Measurements from ENCODE around the gene FEN1. TPM values are rescaled to one million over a fixed set of nuclear protein-coding genes. Genes with fewer than 3 reads are reported as not detected.

FEN1 gene
- total and polyA plus RNA-seq, 2 of the 13 experiments (the other 11 are each of a cell fraction or from before 2014, with no cell fraction given): 12.4 to 102 TPM

GRCh38 chr11:61811831-61812230 lies 19.1 kb downstream of the FEN1 start:
- Histone ChIP-seq H3K9ac (ENCODE audit: insufficient read depth, low read depth, low read length) (no peak overlapping the region), H2AFZ (ENCODE audit: low read length) (no peak overlapping the region), H3K4me3 (replicated peaks in 1 of 3; ENCODE audit: insufficient read depth in 1 of 3, low read depth in 2 of 3, low read length in 3 of 3) (no peak overlapping the region), H3K79me2 (ENCODE audit: insufficient read depth, low read length) (peaks cover 22% of the 10 kb centered on the region), H3K27me3 (ENCODE audit: control insufficient read depth in 1 of 2, insufficient read depth in 2 of 2, low read length in 2 of 2) (no peaks in the 10 kb centered on the region; a peak in 1 of 5 replicates), H3K4me1 (ENCODE audit: insufficient read depth, low read length) (peaks cover 19% of the 10 kb centered on the region), H4K20me1 (ENCODE audit: insufficient read depth, low read length) (no peaks in the 10 kb centered on the region), H3K27ac (ENCODE audit: extremely low read length, insufficient read depth, low read length) (no peak overlapping the region), H3K9me3 (ENCODE audit: low read length) (no peaks in the 10 kb centered on the region), H3K36me3 (replicated peaks in 1 of 2; ENCODE audit: control insufficient read depth in 1 of 2, insufficient read depth in 2 of 2, low read length in 2 of 2) (peaks cover 22 to 64% of the 10 kb centered on the region in 2 experiments), H3K4me2 (ENCODE audit: low read depth, low read length) (no peak overlapping the region)
- no peak for DNase-seq (ENCODE audit: low spot score)
- in situ Hi-C loops (cut with HindIII; ENCODE audit: extremely low pct_ligation_motif_present, low pct_unique_long_range_greater_than_20kb) (no loop called here), intact Hi-C loops (cut with micrococcal nuclease; ENCODE audit: unreplicated experiment) (no loop called here)
- ATAC-seq: no peak
- BruUV-seq (replicated peaks): no TSS peak
- CTCF ChIA-PET (ENCODE audit: low intra/inter-chr PET ratio, low total read pairs): no interaction called here
- over 99% methylated on average over 5 of the region's 5 CpGs for WGBS (ENCODE audit: low lambda C conversion rate)
- POLR2A ChIA-PET: no interaction called here
- FAIRE-seq: no peak
- TF ChIP-seq HES4 (CRISPR knock-in tag; IDR thresholded peaks at IDR 0.05; ENCODE audit: borderline replicate concordance) (no peak), YY1 (IDR thresholded peaks at IDR 0.05; ENCODE audit: insufficient read depth, insufficient replicate concordance, low read depth, low read length) (no peak), RXRA (CRISPR knock-in tag; IDR thresholded peaks at IDR 0.05) (no peak), ZBTB26 (CRISPR knock-in tag; IDR thresholded peaks at IDR 0.05; ENCODE audit: borderline replicate concordance) (no peak), RBM22 (optimal IDR thresholded peaks at IDR 0.05; ENCODE audit: low read length) (peak; percentile 17), ZNF614 (CRISPR knock-in tag; IDR thresholded peaks at IDR 0.05; ENCODE audit: borderline replicate concordance) (no peak)

GRCh38 chr11:61812736-61813411 lies 20.2 kb downstream of the FEN1 start:
- Histone ChIP-seq H3K9ac (ENCODE audit: insufficient read depth, low read depth, low read length) (no peak overlapping the region), H3K27me3 (ENCODE audit: control insufficient read depth in 1 of 2, insufficient read depth in 2 of 2, low read length in 2 of 2) (no peaks in the 10 kb centered on the region; a peak in 1 of 5 replicates), H3K9me3 (ENCODE audit: low read length) (no peaks in the 10 kb centered on the region), H3K36me3 (replicated peaks in 1 of 2; ENCODE audit: control insufficient read depth in 1 of 2, insufficient read depth in 2 of 2, low read length in 2 of 2) (peaks cover 22 to 55% of the 10 kb centered on the region in 2 experiments), H2AFZ (ENCODE audit: low read length) (no peak overlapping the region), H3K4me3 (replicated peaks in 1 of 3; ENCODE audit: insufficient read depth in 1 of 3, low read depth in 2 of 3, low read length in 3 of 3) (no peak overlapping the region), H4K20me1 (ENCODE audit: insufficient read depth, low read length) (no peaks in the 10 kb centered on the region), H3K79me2 (ENCODE audit: insufficient read depth, low read length) (peaks cover 25% of the 10 kb centered on the region), H3K27ac (ENCODE audit: extremely low read length, insufficient read depth, low read length) (no peak overlapping the region), H3K4me2 (ENCODE audit: low read depth, low read length) (no peak overlapping the region), H3K4me1 (ENCODE audit: insufficient read depth, low read length) (peaks cover 27% of the 10 kb centered on the region)
- TF ChIP-seq TFE3 (CRISPR knock-in tag; IDR thresholded peaks at IDR 0.05) (no peak), ZNF776 (CRISPR knock-in tag; IDR thresholded peaks at IDR 0.05) (no peak), DR1 (CRISPR knock-in tag; IDR thresholded peaks at IDR 0.05) (no peak), GPBP1L1 (CRISPR knock-in tag; IDR thresholded peaks at IDR 0.05) (no peak), CEBPB (IDR thresholded peaks at IDR 0.05; ENCODE audit: borderline replicate concordance, low read depth, low read length) (peak; percentile 73; the same call in 1 of the 2 replicates), ZBTB33 (CRISPR knock-in tag; IDR thresholded peaks at IDR 0.05) (no peak)
- ChIA-PET CTCF (ENCODE audit: low intra/inter-chr PET ratio, low total read pairs) (no interaction called here), POLR2A (interaction anchor here (3.5 kb wide), 1 partner anchor 16 kb away, joined by 28 read pairs; no protein-coding TSS in a partner anchor)
- in situ Hi-C loops (cut with HindIII; ENCODE audit: extremely low pct_ligation_motif_present, low pct_unique_long_range_greater_than_20kb) (no loop called here), intact Hi-C loops (cut with micrococcal nuclease; ENCODE audit: unreplicated experiment) (no loop called here)
- no peak for ATAC-seq
- FAIRE-seq: no peak
- WGBS (ENCODE audit: low lambda C conversion rate): 91% methylated on average over 4 of the region's 4 CpGs
- BruUV-seq (replicated peaks): no TSS peak
- no peak for DNase-seq (ENCODE audit: low spot score)
